IMR-90 (cell line): ENCODE data around the gene TFEB. TPM values are rescaled to one million over a fixed set of nuclear protein-coding genes. Genes with fewer than 3 reads are reported as not detected.

Experiments used
- ATAC-seq: fragments of 200-7000 bp; cut with Tn5 transposase; 2 replicates; pipeline ENCODE4 v1.9.1; 2020; ENCODE audit warnings: low read depth, mild to moderate bottlenecking, moderate library complexity
- BruUV-seq: library from RNA; stranded (reverse); fragments of 400-500 nt; replicated peaks from 2 replicates; lab custom pipeline; 2021; lab: Mats Ljungman, UMichigan
- CTCF ChIA-PET: fragments of 300-600 bp; formaldehyde crosslinking; extraction: SDS; loops from one replicate; lab custom pipeline; 2021; ENCODE audit warnings: antibody characterized with exemption; lab: Yijun Ruan, JAX
- POLR2A ChIA-PET: fragments of 300-600 bp; sonication (Branson Sonifier 250); formaldehyde crosslinking; loops from one replicate; lab custom pipeline; 2022; ENCODE audit warnings: antibody characterized with exemption; ENCODE audit not compliant: unreplicated experiment; lab: Charles Lee
- DNase-seq: peaks from one replicate; pipeline ENCODE4 v3.0.0; 2013
- H2AFZ ChIP-seq: replicated peaks from 2 replicates; pipeline ENCODE3; 2013; ENCODE audit warnings: low read length, mild to moderate bottlenecking; ENCODE audit not compliant: poor library complexity
- H2AK5ac ChIP-seq: 2 replicates; pipeline ENCODE4 v1.6.1; 2013; ENCODE audit warnings: low read depth, low read length, inconsistent platforms
- H2AK9ac ChIP-seq: replicated peaks from 2 replicates; pipeline ENCODE3; 2013; ENCODE audit warnings: mild to moderate bottlenecking, low read depth, low read length, moderate library complexity; ENCODE audit not compliant: poor library complexity
- H2BK120ac ChIP-seq: 2 replicates; pipeline ENCODE4 v1.6.1; 2013; ENCODE audit warnings: low read depth, low read length, inconsistent platforms
- H2BK15ac ChIP-seq: 3 replicates; pipeline ENCODE4 v1.6.1; 2013; ENCODE audit warnings: low read depth, low read length, inconsistent platforms
- H2BK20ac ChIP-seq: 2 replicates; pipeline ENCODE4 v1.6.1; 2013; ENCODE audit warnings: low read depth, mild to moderate bottlenecking, inconsistent platforms, low read length, moderate library complexity
- H2BK5ac ChIP-seq: 2 replicates; pipeline ENCODE4 v1.6.1; 2013; ENCODE audit warnings: mild to moderate bottlenecking, low read depth, low read length, inconsistent platforms; ENCODE audit not compliant: poor library complexity, severe bottlenecking
- H3K14ac ChIP-seq: replicated peaks from 2 replicates; pipeline ENCODE4 v1.6.1; 2013; ENCODE audit warnings: low read depth, low read length, inconsistent platforms
- H3K18ac ChIP-seq: 2 replicates; pipeline ENCODE4 v1.6.1; 2013; ENCODE audit warnings: low read depth, low read length, control low read depth
- H3K23ac ChIP-seq: 2 replicates; pipeline ENCODE4 v1.6.1; 2013; ENCODE audit warnings: low read depth, low read length, inconsistent platforms
- H3K27ac ChIP-seq: 2 replicates; pipeline ENCODE4 v1.5.1; 2013; ENCODE audit warnings: mild to moderate bottlenecking, control low read depth, low read length; ENCODE audit not compliant: insufficient read depth
- H3K27me3 ChIP-seq: 2 replicates; pipeline ENCODE4 v1.6.1; 2013; ENCODE audit warnings: low read length; ENCODE audit not compliant: control insufficient read depth, insufficient read depth
- H3K36me3 ChIP-seq: 2 replicates; pipeline ENCODE4 v1.6.1; 2013; ENCODE audit warnings: low read length, mixed read lengths; ENCODE audit not compliant: control insufficient read depth, insufficient read depth
- H3K4ac ChIP-seq: 2 replicates; pipeline ENCODE4 v1.6.1; 2013; ENCODE audit warnings: low read depth, low read length, inconsistent platforms
- H3K4me1 ChIP-seq: 2 replicates; pipeline ENCODE4 v1.6.1; 2013; ENCODE audit warnings: low read length, mixed read lengths; ENCODE audit not compliant: control insufficient read depth, insufficient read depth
- H3K4me2 ChIP-seq: 2 replicates; pipeline ENCODE4 v1.6.1; 2013; ENCODE audit warnings: low read depth, mild to moderate bottlenecking, control low read depth, low read length, moderate library complexity
- H3K4me3 ChIP-seq: 2 replicates; pipeline ENCODE4 v1.5.1; 2013; ENCODE audit warnings: low read depth, mild to moderate bottlenecking, control low read depth, low read length, moderate library complexity; ENCODE audit not compliant: insufficient read depth
- H3K56ac ChIP-seq: 2 replicates; pipeline ENCODE4 v1.6.1; 2013; ENCODE audit warnings: low read length, inconsistent platforms; ENCODE audit not compliant: insufficient read depth; ENCODE audit errors: extremely low read depth
- H3K79me1 ChIP-seq, 2 experiments: 2 replicates each; pipeline ENCODE4 v1.6.1; 2013; ENCODE audit warnings: low read length in 2 of 2, inconsistent platforms in 1 of 2, low read depth in 1 of 2
- H3K9ac ChIP-seq: 2 replicates; pipeline ENCODE4 v1.6.1; 2013; ENCODE audit warnings: low read depth, low read length, control low read depth
- H3K9me1 ChIP-seq: 2 replicates; pipeline ENCODE4 v1.6.1; 2013; ENCODE audit warnings: low read length, inconsistent platforms; ENCODE audit not compliant: insufficient read depth
- H3K9me3 ChIP-seq: 2 replicates; pipeline ENCODE4 v1.6.1; 2013; ENCODE audit warnings: low read length; ENCODE audit not compliant: control insufficient read depth, insufficient read depth
- H4K20me1 ChIP-seq: 2 replicates; pipeline ENCODE4 v1.6.1; 2013; ENCODE audit warnings: low read length, inconsistent platforms; ENCODE audit not compliant: insufficient read depth
- H4K5ac ChIP-seq: 2 replicates; pipeline ENCODE4 v1.6.1; 2013; ENCODE audit warnings: mild to moderate bottlenecking, low read depth, low read length, control low read depth
- H4K8ac ChIP-seq, 2 experiments: 2 replicates each; pipeline ENCODE4 v1.6.1; 2013; ENCODE audit warnings: low read depth in 2 of 2, low read length in 2 of 2, control low read depth in 1 of 2, inconsistent platforms in 1 of 2
- H4K91ac ChIP-seq: 2 replicates; pipeline ENCODE4 v1.6.1; 2013; ENCODE audit warnings: low read depth, low read length, inconsistent platforms; ENCODE audit not compliant: insufficient read depth
- BHLHE40 ChIP-seq: fragments of 150-350 bp; IDR thresholded peaks from 2 replicates; pipeline ENCODE4 v1.6.1; 2016; ENCODE audit warnings: mild to moderate bottlenecking, low read depth, low read length
- CEBPB ChIP-seq: IDR thresholded peaks from 2 replicates; pipeline ENCODE4 v1.6.1; 2012; ENCODE audit warnings: low read depth, low read length, improper control_type of control experiment
- CHD1 ChIP-seq: IDR thresholded peaks from 2 replicates; pipeline ENCODE4 v1.6.1; 2012; ENCODE audit warnings: low read depth, low read length, improper control_type of control experiment
- FOS ChIP-seq: fragments of 150-350 bp; IDR thresholded peaks from 2 replicates; pipeline ENCODE4 v1.6.1; 2016; ENCODE audit warnings: low read depth, low read length
- MAFK ChIP-seq: IDR thresholded peaks from 2 replicates; pipeline ENCODE4 v1.6.1; 2012; ENCODE audit warnings: low read depth, low read length, improper control_type of control experiment
- MAZ ChIP-seq: IDR thresholded peaks from 2 replicates; pipeline ENCODE4 v1.6.1; 2012; ENCODE audit warnings: low read depth, mild to moderate bottlenecking, low read length, improper control_type of control experiment, moderate library complexity, borderline replicate concordance
- MXI1 ChIP-seq: IDR thresholded peaks from 2 replicates; pipeline ENCODE4 v1.6.1; 2012; ENCODE audit warnings: low read depth, mild to moderate bottlenecking, low read length, moderate library complexity, borderline replicate concordance
- NFE2L2 ChIP-seq: fragments of 150-350 bp; IDR thresholded peaks from 2 replicates; pipeline ENCODE4 v1.6.1; 2016; ENCODE audit warnings: low read depth, mild to moderate bottlenecking, low read length
- POLR2A ChIP-seq: IDR thresholded peaks from 2 replicates; pipeline ENCODE4 v1.6.1; 2012; ENCODE audit warnings: mild to moderate bottlenecking, low read depth, low read length
- RAD21 ChIP-seq: IDR thresholded peaks from 2 replicates; pipeline ENCODE4 v1.6.1; 2012; ENCODE audit warnings: low read length, improper control_type of control experiment
- RCOR1 ChIP-seq: IDR thresholded peaks from 2 replicates; pipeline ENCODE4 v1.6.1; 2012; ENCODE audit warnings: mild to moderate bottlenecking, low read length, improper control_type of control experiment; ENCODE audit not compliant: insufficient replicate concordance
- RFX5 ChIP-seq: IDR thresholded peaks from 2 replicates; pipeline ENCODE4 v1.8.0; 2012; ENCODE audit warnings: low read depth, mild to moderate bottlenecking, low read length, moderate library complexity
- SMC3 ChIP-seq: fragments of 150-350 bp; IDR thresholded peaks from 2 replicates; pipeline ENCODE4 v1.6.1; 2016; ENCODE audit warnings: low read depth, mild to moderate bottlenecking, antibody characterized with exemption, low read length, moderate library complexity
- WGBS, 2 experiments: methylation state at CpG; one replicate each; pipeline versions ENCODE4 v1.1.5 to v1.1.7; 2013; ENCODE audit warnings: missing lambda C conversion rate in 2 of 2; ENCODE audit not compliant: insufficient read length in 1 of 2; ENCODE audit errors: extremely low coverage in 2 of 2; 5-methylcytosine and 5-hydroxymethylcytosine counted together
- dilution Hi-C: fragments of 300-500 bp; cut with HindIII; formaldehyde crosslinking; loops from one replicate; pipeline ENCODE4 v1.14.3; 2018; ENCODE audit warnings: low sequenced_read_pairs; ENCODE audit not compliant: unreplicated experiment
- in situ Hi-C: fragments of 300-500 bp; cut with MboI; formaldehyde crosslinking; loops from 3 replicates; pipeline ENCODE4 v1.14.3; 2019; ENCODE audit warnings: low sequenced_read_pairs, inconsistent platforms, mixed read lengths
- intact Hi-C: fragments of 100-400 bp; cut with micrococcal nuclease; formaldehyde crosslinking; loops from 2 replicates; pipeline ENCODE4 v1.10.0; 2022
- polyA plus RNA-seq, 3 experiments: library from polyadenylated mRNA; depleted of rRNA; stranded (reverse); fragments of >200 nt; gene quantifications; 2 replicates each; pipeline ENCODE4 v1.2.3, GENCODE V29; 2012; ENCODE audit warnings: low replicate concordance in 1 of 3
- total RNA-seq: library from RNA; depleted of rRNA; stranded (reverse); fragments of >200 nt; gene quantifications from 2 replicates; pipeline ENCODE4 v1.2.3, GENCODE V29; 2012
- TF ChIP-seq, protein P1 (sequence below): conservative IDR thresholded peaks from 2 replicates; pipeline ENCODE4 v1.5.1; 2012; ENCODE audit warnings: mild to moderate bottlenecking, low read depth, low read length, improper control_type of control experiment
- TF ChIP-seq, protein P2 (sequence below): fragments of 150-350 bp; IDR thresholded peaks from 2 replicates; pipeline ENCODE4 v1.6.1; 2017; ENCODE audit warnings: mild to moderate bottlenecking, antibody characterized with exemption, low read length, low read depth
- TF ChIP-seq, protein P3 (sequence below): fragments of 150-350 bp; IDR thresholded peaks from 2 replicates; pipeline ENCODE4 v1.6.1; 2016; ENCODE audit warnings: low read depth, mild to moderate bottlenecking, low read length, moderate library complexity, borderline replicate concordance

TFEB gene
- total and polyA plus RNA-seq, 2 of the 4 experiments (the other 2 are of a cell fraction) = 4.5 to 4.9 TPM

DNA sequence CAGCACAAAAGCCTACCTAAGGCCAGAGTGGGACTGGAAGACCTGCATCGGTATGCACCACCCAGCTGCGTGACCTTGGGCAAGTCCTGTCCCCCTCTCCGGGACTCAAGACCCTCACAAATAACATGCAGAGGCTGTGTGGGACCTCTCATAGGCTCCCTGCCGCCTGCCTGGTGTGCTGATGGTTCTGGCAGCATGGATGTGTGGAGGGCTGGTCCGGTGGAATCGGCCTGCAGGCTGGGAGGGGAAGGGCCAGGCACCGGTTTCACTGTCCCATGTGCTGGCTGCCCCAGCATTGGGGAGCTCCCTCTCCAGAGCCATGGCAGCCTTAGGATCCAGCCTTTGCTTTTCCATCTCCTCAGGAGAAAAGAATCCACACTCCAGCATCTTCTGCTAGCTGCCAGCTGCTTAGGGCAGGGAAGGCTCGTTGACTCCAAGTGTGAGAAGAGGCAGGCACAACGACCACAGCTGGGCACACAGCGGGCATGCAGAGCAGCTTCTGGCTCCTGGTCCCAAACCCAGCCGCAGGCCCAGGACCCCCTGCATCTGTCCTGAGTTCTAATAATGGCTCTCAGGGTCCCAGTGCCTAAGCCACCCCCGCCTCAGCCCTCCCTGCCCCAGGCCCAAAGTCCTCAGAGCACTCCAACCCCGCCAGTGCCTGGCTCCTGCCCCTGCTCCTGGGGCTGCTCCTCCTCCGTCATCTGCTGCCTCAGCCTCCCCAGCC is 32.5 kb downstream of the TFEB start:
- dilution Hi-C loops = no loop called here
- Histone ChIP-seq H4K5ac (no peak overlapping the region), H2AFZ (no peak overlapping the region), H3K9ac (no peak overlapping the region), H2BK120ac (no peak overlapping the region), H3K79me1 (0 out of 4 replicates have a peak, but pooled peaks cover 0 to 3% of the 10 kb centered on the region in 2 experiments), H3K4me2 (no peak overlapping the region), H3K56ac (no peak overlapping the region), H3K36me3 (no peaks in the 10 kb centered on the region), H3K9me1 (peaks cover 4% of the 10 kb centered on the region), H4K8ac (no peak overlapping the region), H2BK5ac (no peak overlapping the region), H3K27ac (no peak overlapping the region), H2BK15ac (no peak overlapping the region), H4K20me1 (no peaks in the 10 kb centered on the region), H2BK20ac (no peak overlapping the region), H3K4ac (no peak overlapping the region), H3K14ac (no peak overlapping the region), H3K9me3 (no peaks in the 10 kb centered on the region), H2AK5ac (no peak overlapping the region), H3K27me3 (no peaks in the 10 kb centered on the region), H3K4me3 (no peak overlapping the region), H4K91ac (no peak overlapping the region), H3K23ac (no peak overlapping the region), H3K18ac (no peak overlapping the region), H2AK9ac (no peak overlapping the region), H3K4me1 (peaks cover 24% of the 10 kb centered on the region)
- DNase-seq (no peak), ATAC-seq (no peak)
- in situ Hi-C loops = no loop called here
- CTCF ChIA-PET = no interaction called here
- no TSS peak for BruUV-seq
- POLR2A ChIA-PET = no interaction called here
- TF ChIP-seq, protein P1, sequence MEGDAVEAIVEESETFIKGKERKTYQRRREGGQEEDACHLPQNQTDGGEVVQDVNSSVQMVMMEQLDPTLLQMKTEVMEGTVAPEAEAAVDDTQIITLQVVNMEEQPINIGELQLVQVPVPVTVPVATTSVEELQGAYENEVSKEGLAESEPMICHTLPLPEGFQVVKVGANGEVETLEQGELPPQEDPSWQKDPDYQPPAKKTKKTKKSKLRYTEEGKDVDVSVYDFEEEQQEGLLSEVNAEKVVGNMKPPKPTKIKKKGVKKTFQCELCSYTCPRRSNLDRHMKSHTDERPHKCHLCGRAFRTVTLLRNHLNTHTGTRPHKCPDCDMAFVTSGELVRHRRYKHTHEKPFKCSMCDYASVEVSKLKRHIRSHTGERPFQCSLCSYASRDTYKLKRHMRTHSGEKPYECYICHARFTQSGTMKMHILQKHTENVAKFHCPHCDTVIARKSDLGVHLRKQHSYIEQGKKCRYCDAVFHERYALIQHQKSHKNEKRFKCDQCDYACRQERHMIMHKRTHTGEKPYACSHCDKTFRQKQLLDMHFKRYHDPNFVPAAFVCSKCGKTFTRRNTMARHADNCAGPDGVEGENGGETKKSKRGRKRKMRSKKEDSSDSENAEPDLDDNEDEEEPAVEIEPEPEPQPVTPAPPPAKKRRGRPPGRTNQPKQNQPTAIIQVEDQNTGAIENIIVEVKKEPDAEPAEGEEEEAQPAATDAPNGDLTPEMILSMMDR = no peak
- TF ChIP-seq CEBPB (no peak), NFE2L2 (no peak), RCOR1 (no peak), FOS (no peak), BHLHE40 (no peak), MXI1 (no peak), RFX5 (no peak), SMC3 (no peak), POLR2A (no peak), MAFK (no peak), MAZ (no peak), CHD1 (no peak), RAD21 (no peak)
- TF ChIP-seq, protein P2, sequence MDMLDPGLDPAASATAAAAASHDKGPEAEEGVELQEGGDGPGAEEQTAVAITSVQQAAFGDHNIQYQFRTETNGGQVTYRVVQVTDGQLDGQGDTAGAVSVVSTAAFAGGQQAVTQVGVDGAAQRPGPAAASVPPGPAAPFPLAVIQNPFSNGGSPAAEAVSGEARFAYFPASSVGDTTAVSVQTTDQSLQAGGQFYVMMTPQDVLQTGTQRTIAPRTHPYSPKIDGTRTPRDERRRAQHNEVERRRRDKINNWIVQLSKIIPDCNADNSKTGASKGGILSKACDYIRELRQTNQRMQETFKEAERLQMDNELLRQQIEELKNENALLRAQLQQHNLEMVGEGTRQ = no peak
- TF ChIP-seq, protein P3, sequence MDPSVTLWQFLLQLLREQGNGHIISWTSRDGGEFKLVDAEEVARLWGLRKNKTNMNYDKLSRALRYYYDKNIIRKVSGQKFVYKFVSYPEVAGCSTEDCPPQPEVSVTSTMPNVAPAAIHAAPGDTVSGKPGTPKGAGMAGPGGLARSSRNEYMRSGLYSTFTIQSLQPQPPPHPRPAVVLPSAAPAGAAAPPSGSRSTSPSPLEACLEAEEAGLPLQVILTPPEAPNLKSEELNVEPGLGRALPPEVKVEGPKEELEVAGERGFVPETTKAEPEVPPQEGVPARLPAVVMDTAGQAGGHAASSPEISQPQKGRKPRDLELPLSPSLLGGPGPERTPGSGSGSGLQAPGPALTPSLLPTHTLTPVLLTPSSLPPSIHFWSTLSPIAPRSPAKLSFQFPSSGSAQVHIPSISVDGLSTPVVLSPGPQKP = no peak
- intact Hi-C loops = no loop called here
- 65% methylated on average over 5 of the region's 14 CpGs; no CpG with 5 or more reads in 1 of the 2 experiments for WGBS, 2 experiments
